Measurements from ENCODE around the gene VPS11.

DNA sequence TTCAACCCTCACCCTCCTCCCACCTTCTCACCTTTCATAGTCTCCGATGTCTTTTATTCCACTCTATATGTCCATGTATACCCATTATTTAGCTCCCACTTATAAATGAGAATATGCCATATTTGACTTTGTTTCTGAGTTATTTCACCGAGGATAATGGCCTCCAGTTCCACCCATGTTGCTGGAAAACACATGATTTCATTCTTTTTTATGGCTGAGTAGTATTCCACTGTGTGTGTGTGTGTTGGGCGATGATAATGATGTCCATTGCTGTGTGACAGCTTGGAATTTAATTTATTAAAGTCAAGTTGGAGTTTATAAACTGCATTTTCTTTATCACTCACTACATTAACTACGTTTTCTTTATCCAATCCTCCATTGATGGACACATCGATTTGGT, 50.6 kb downstream of the VPS11 start:
- TF ChIP-seq, protein P1, sequence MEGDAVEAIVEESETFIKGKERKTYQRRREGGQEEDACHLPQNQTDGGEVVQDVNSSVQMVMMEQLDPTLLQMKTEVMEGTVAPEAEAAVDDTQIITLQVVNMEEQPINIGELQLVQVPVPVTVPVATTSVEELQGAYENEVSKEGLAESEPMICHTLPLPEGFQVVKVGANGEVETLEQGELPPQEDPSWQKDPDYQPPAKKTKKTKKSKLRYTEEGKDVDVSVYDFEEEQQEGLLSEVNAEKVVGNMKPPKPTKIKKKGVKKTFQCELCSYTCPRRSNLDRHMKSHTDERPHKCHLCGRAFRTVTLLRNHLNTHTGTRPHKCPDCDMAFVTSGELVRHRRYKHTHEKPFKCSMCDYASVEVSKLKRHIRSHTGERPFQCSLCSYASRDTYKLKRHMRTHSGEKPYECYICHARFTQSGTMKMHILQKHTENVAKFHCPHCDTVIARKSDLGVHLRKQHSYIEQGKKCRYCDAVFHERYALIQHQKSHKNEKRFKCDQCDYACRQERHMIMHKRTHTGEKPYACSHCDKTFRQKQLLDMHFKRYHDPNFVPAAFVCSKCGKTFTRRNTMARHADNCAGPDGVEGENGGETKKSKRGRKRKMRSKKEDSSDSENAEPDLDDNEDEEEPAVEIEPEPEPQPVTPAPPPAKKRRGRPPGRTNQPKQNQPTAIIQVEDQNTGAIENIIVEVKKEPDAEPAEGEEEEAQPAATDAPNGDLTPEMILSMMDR (IDR thresholded peaks at IDR 0.05) = no peak
- TF ChIP-seq POLR2A (IDR thresholded peaks at IDR 0.05) = no peak

Data from heart left ventricle (tissue), 13 donors.